H9 (cell line): ENCODE data around the gene CLBA1. TPM values are rescaled to one million over a fixed set of nuclear protein-coding genes. Genes with fewer than 3 reads are reported as not detected.

ENCODE experiments used
- DNase-seq: peaks from one replicate; pipeline ENCODE4 v3.0.0-alpha.2; 2017
- H2AFZ ChIP-seq: one replicate; pipeline ENCODE4 v1.6.1; 2013; ENCODE audit warnings: mild to moderate bottlenecking, low read length, control low read depth, moderate library complexity
- H2AK5ac ChIP-seq: 2 replicates; pipeline ENCODE4 v1.6.1; 2013; ENCODE audit warnings: low read length, control low read depth, mixed read lengths; ENCODE audit not compliant: insufficient read length
- H2BK120ac ChIP-seq: one replicate; pipeline ENCODE4 v1.6.1; 2013; ENCODE audit warnings: low read depth, mild to moderate bottlenecking, low read length, control low read depth, inconsistent platforms; ENCODE audit not compliant: poor library complexity, severe bottlenecking
- H2BK12ac ChIP-seq: 2 replicates; pipeline ENCODE4 v1.6.1; 2013; ENCODE audit warnings: low read length, control low read depth, mixed read lengths, low read depth; ENCODE audit not compliant: insufficient read length
- H2BK15ac ChIP-seq: 2 replicates; pipeline ENCODE4 v1.6.1; 2013; ENCODE audit warnings: low read depth, low read length, control low read depth
- H2BK20ac ChIP-seq: one replicate; pipeline ENCODE4 v1.6.1; 2013; ENCODE audit warnings: low read depth, mild to moderate bottlenecking, low read length, control low read depth, inconsistent platforms; ENCODE audit not compliant: poor library complexity, severe bottlenecking
- H2BK5ac ChIP-seq: 2 replicates; pipeline ENCODE4 v1.6.1; 2013; ENCODE audit warnings: low read length, control low read depth, mixed read lengths; ENCODE audit not compliant: insufficient read length
- H3K14ac ChIP-seq: 2 replicates; pipeline ENCODE4 v1.6.1; 2013; ENCODE audit warnings: low read length, control low read depth; ENCODE audit not compliant: insufficient read depth
- H3K18ac ChIP-seq: 2 replicates; pipeline ENCODE4 v1.6.1; 2013; ENCODE audit warnings: low read depth, mild to moderate bottlenecking, mixed read lengths, low read length, control low read depth; ENCODE audit not compliant: insufficient read length
- H3K23ac ChIP-seq: 2 replicates; pipeline ENCODE4 v1.6.1; 2013; ENCODE audit warnings: low read length, control low read depth, mixed read lengths, low read depth; ENCODE audit not compliant: insufficient read length
- H3K23me2 ChIP-seq: 2 replicates; pipeline ENCODE4 v1.6.1; 2013; ENCODE audit warnings: low read depth, mild to moderate bottlenecking, mixed read lengths, low read length, control low read depth; ENCODE audit not compliant: insufficient read length, poor library complexity, severe bottlenecking
- H3K27ac ChIP-seq: 2 replicates; pipeline ENCODE4 v1.5.1; 2013; ENCODE audit warnings: low read length, control low read depth, mixed read lengths, low read depth; ENCODE audit not compliant: insufficient read length
- H3K27me3 ChIP-seq: 2 replicates; pipeline ENCODE4 v1.6.1; 2013; ENCODE audit warnings: low read length, control low read depth, inconsistent platforms; ENCODE audit not compliant: insufficient read depth
- H3K4ac ChIP-seq: 2 replicates; pipeline ENCODE4 v1.6.1; 2013; ENCODE audit warnings: low read depth, mild to moderate bottlenecking, control low read depth, inconsistent platforms, low read length, moderate library complexity
- H3K4me1 ChIP-seq: 2 replicates; pipeline ENCODE4 v1.6.1; 2013; ENCODE audit warnings: low read length, control low read depth, inconsistent platforms; ENCODE audit not compliant: insufficient read depth
- H3K4me2 ChIP-seq: 2 replicates; pipeline ENCODE4 v1.6.1; 2013; ENCODE audit warnings: low read length, control low read depth, mixed read lengths; ENCODE audit not compliant: insufficient read length, insufficient read depth
- H3K56ac ChIP-seq: 2 replicates; pipeline ENCODE4 v1.6.1; 2013; ENCODE audit warnings: low read depth, mild to moderate bottlenecking, mixed read lengths, low read length, control low read depth; ENCODE audit not compliant: insufficient read length
- H3K79me1 ChIP-seq: 2 replicates; pipeline ENCODE4 v1.6.1; 2013; ENCODE audit warnings: low read depth, mild to moderate bottlenecking, moderate library complexity, low read length, control low read depth, inconsistent platforms; ENCODE audit not compliant: insufficient read depth, poor library complexity, severe bottlenecking
- H3K79me2 ChIP-seq: 2 replicates; pipeline ENCODE4 v1.6.1; 2013; ENCODE audit warnings: low read length, control low read depth, inconsistent platforms; ENCODE audit not compliant: insufficient read depth
- H3K9ac ChIP-seq: 2 replicates; pipeline ENCODE4 v1.6.1; 2013; ENCODE audit warnings: low read length, control low read depth, mixed read lengths; ENCODE audit not compliant: insufficient read length; ENCODE audit errors: extremely low read depth
- H3K9me3 ChIP-seq: one replicate; pipeline ENCODE4 v1.6.1; 2013; ENCODE audit warnings: low read depth, low read length, inconsistent platforms; ENCODE audit not compliant: control insufficient read depth
- H3T11ph ChIP-seq: one replicate; pipeline ENCODE4 v1.6.1; 2013; ENCODE audit warnings: mild to moderate bottlenecking, low read length, control low read depth, inconsistent platforms
- H4K20me1 ChIP-seq: one replicate; pipeline ENCODE4 v1.6.1; 2013; ENCODE audit not compliant: control insufficient read depth, insufficient read length, insufficient read depth
- H4K5ac ChIP-seq: 2 replicates; pipeline ENCODE4 v1.6.1; 2013; ENCODE audit warnings: low read depth, mild to moderate bottlenecking, mixed read lengths, low read length, control low read depth; ENCODE audit not compliant: insufficient read length
- H4K8ac ChIP-seq: replicated peaks from 2 replicates; pipeline ENCODE4 v1.6.1; 2013; ENCODE audit warnings: low read length, control low read depth, mixed read lengths, low read depth; ENCODE audit not compliant: insufficient read length
- H4K91ac ChIP-seq: 2 replicates; pipeline ENCODE4 v1.6.1; 2013; ENCODE audit warnings: low read depth, mild to moderate bottlenecking, moderate library complexity, mixed read lengths, low read length, control low read depth; ENCODE audit not compliant: insufficient read length
- H3K27ac Mint-ChIP-seq, 3 experiments: 2 replicates in 2 of 3; 3 replicates in 1 of 3; pipeline ENCODE4 v1.8.0; 2020 to 2021; ENCODE audit warnings: mixed read lengths in 3 of 3, mild to moderate bottlenecking in 1 of 3, moderate library complexity in 1 of 3
- H3K27me3 Mint-ChIP-seq: 2 replicates; pipeline ENCODE4 v1.8.0; 2021; ENCODE audit warnings: low read depth, mild to moderate bottlenecking, moderate library complexity, mixed read lengths
- H3K36me3 Mint-ChIP-seq, 3 experiments: 2 replicates in 2 of 3; 3 replicates in 1 of 3; pipeline ENCODE4 v1.8.0; 2020 to 2021; ENCODE audit warnings: low read depth in 3 of 3, mixed read lengths in 3 of 3; ENCODE audit not compliant: insufficient read depth in 1 of 3
- H3K4me1 Mint-ChIP-seq, 2 experiments: 2 replicates each; pipeline ENCODE4 v1.8.0; 2020; ENCODE audit warnings: mixed read lengths in 2 of 2
- H3K4me3 Mint-ChIP-seq, 2 experiments: 2 replicates in 1 of 2; 3 replicates in 1 of 2; pipeline ENCODE4 v1.8.0; 2020 to 2021; ENCODE audit warnings: mild to moderate bottlenecking in 2 of 2, mixed read lengths in 2 of 2, moderate library complexity in 1 of 2
- H3K9me3 Mint-ChIP-seq, 2 experiments: 2 replicates in 1 of 2; 3 replicates in 1 of 2; pipeline ENCODE4 v1.8.0; 2020; ENCODE audit warnings: mild to moderate bottlenecking in 2 of 2, mixed read lengths in 2 of 2, moderate library complexity in 1 of 2
- WGBS: extraction: QIAGEN DNeasy Blood & Tissue Kit; methylation state at CpG from one replicate; pipeline ENCODE4 v1.1.7; 2013; ENCODE audit warnings: missing lambda C conversion rate, low lambda C conversion rate, mixed read lengths; ENCODE audit not compliant: insufficient read length; ENCODE audit errors: extremely low coverage; 5-methylcytosine and 5-hydroxymethylcytosine counted together
- total RNA-seq: library from RNA; stranded (reverse); gene quantifications from 2 replicates; pipeline ENCODE4 v1.2.1, GENCODE V29; 2021
- TF ChIP-seq, protein P1 (sequence below): fragments of 200-600 bp; sonication (generic); conservative IDR thresholded peaks from 3 replicates; pipeline ENCODE4 v1.8.0; 2021; ENCODE audit warnings: antibody characterized with exemption, mild to moderate bottlenecking

Gene CLBA1
- total RNA-seq, 1 experiment from 2014 or later = 2.4 TPM

DNA sequence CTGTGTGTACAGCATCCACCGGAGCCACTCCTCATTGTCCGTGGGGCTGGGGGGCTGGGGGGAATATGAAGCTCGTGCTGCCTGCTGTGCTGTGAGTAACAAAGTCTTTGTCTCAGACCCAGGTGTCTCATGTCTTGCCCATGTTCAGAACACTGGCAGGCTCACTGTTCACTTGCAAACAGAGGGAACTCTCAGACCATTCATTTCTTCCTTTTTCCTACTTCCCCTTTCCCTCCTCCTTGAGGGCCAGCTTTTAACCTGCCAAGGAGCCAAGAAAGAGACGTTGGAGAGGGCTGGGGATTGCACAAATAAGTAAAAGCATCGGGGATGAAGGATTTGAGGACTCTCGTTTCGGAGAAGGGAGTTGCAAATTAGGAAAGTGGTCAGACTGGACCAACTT is 58.1 kb downstream of the CLBA1 start:
- Histone ChIP-seq H3K4ac (no peak overlapping the region), H3K4me2 (no peak overlapping the region), H3K23ac (no peak overlapping the region), H4K8ac (no peak overlapping the region), H3K79me2 (no peaks in the 10 kb centered on the region), H3T11ph (no peak overlapping the region), H3K79me1 (no peaks in the 10 kb centered on the region), H3K4me1 (no peaks in the 10 kb centered on the region), H2AK5ac (no peak overlapping the region), H4K91ac (no peak overlapping the region), H4K20me1 (no peaks in the 10 kb centered on the region), H3K56ac (no peak overlapping the region), H4K5ac (no peak overlapping the region), H2BK5ac (no peak overlapping the region), H3K18ac (no peak overlapping the region), H2AFZ (no peak overlapping the region), H3K14ac (no peak overlapping the region), H2BK20ac (no peak overlapping the region), H2BK120ac (no peak overlapping the region), H3K9me3 (no peaks in the 10 kb centered on the region), H2BK12ac (no peak overlapping the region), H3K27me3 (no peaks in the 10 kb centered on the region), H3K9ac (no peak overlapping the region), H2BK15ac (no peak overlapping the region), H3K23me2 (no peaks in the 10 kb centered on the region), H3K27ac (no peak overlapping the region)
- WGBS = no CpG with 5 or more reads among the region's 7 CpGs
- Mint-ChIP-seq H3K36me3 (no peaks in the 10 kb centered on the region), H3K27me3 (peaks cover 42% of the 10 kb centered on the region), H3K4me3 (no peak overlapping the region), H3K4me1 (peaks cover 4 to 12% of the 10 kb centered on the region in 2 experiments), H3K27ac (no peak overlapping the region), H3K9me3 (no peaks in the 10 kb centered on the region)
- DNase-seq = no peak
- TF ChIP-seq, protein P1, sequence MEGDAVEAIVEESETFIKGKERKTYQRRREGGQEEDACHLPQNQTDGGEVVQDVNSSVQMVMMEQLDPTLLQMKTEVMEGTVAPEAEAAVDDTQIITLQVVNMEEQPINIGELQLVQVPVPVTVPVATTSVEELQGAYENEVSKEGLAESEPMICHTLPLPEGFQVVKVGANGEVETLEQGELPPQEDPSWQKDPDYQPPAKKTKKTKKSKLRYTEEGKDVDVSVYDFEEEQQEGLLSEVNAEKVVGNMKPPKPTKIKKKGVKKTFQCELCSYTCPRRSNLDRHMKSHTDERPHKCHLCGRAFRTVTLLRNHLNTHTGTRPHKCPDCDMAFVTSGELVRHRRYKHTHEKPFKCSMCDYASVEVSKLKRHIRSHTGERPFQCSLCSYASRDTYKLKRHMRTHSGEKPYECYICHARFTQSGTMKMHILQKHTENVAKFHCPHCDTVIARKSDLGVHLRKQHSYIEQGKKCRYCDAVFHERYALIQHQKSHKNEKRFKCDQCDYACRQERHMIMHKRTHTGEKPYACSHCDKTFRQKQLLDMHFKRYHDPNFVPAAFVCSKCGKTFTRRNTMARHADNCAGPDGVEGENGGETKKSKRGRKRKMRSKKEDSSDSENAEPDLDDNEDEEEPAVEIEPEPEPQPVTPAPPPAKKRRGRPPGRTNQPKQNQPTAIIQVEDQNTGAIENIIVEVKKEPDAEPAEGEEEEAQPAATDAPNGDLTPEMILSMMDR = no peak

Other genes with a start within 250 kb of the CLBA1 start
- 125 and 128 TPM in 2 replicates for gene SIVA1, start 232.6 kb upstream of the CLBA1 start, total RNA-seq
- gene AKT1, start 190.0 kb upstream of the CLBA1 start, total RNA-seq = 95.1 and 101 TPM in 2 replicates
- 5.9 and 6.1 TPM in 2 replicates for gene ZBTB42, start 184.7 kb upstream of the CLBA1 start, total RNA-seq
- 28.5 and 28.8 TPM in 2 replicates for gene CEP170B, start 120.5 kb upstream of the CLBA1 start, total RNA-seq
- gene PLD4, start 60.9 kb upstream of the CLBA1 start, total RNA-seq = not detected in 2 replicates
- gene AHNAK2, start 7.4 kb upstream of the CLBA1 start, total RNA-seq = 2.3 and 2.8 TPM in 2 replicates
- 57.7 and 58.5 TPM in 2 replicates for gene CDCA4, start 35.3 kb downstream of the CLBA1 start, total RNA-seq
- 0.20 and 0.24 TPM in 2 replicates for gene GPR132, start 79.6 kb downstream of the CLBA1 start, total RNA-seq
- 11.3 and 11.4 TPM in 2 replicates for gene JAG2, start 183.0 kb downstream of the CLBA1 start, total RNA-seq
- gene NUDT14, start 195.5 kb downstream of the CLBA1 start, total RNA-seq = 39.0 and 41.1 TPM in 2 replicates